Measurements from ENCODE around the gene RET. TPM values are rescaled to one million over a fixed set of nuclear protein-coding genes. Genes with fewer than 3 reads are reported as not detected.

Gene RET
- total and polyA plus RNA-seq, 2 of the 8 experiments (the other 6 are each of a cell fraction or from before 2014, with no cell fraction given) = 6.7 to 8.4 TPM

DNA sequence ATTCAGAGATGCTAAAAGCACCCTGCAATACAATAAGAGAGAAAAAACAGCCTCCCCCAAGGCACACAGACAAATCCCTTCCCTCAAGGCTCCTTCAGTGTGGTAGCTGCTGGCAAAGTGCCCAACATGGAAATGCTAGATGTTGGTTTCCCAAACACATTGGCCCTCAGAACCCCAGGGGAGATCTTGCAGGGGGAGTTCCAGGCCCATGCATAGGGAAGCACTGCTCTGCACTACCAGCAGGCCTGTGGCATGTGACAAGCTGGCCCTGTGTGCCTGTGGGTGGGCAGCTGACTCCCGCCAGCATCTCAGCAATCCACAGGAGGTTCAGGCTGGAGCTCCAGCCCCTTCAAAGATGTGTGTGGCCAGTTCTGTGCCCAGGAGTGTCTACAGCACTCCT, 44.6 kb downstream of the RET start:
- Histone ChIP-seq H3K27ac (ENCODE audit: low read depth, low read length) (no peak overlapping the region), H3K18ac (ENCODE audit: extremely low read depth, low read length) (no peak overlapping the region), H3K4me3 (ENCODE audit: extremely low read depth in 1 of 4, insufficient read depth in 2 of 4, low read depth in 3 of 4, low read length in 4 of 4) (no peak overlapping the region), H3K23me2 (ENCODE audit: low read depth, low read length) (no peaks in the 10 kb centered on the region), H4K5ac (ENCODE audit: insufficient read length, low read depth, low read length) (no peak overlapping the region), H3K79me2 (ENCODE audit: control insufficient read depth in 1 of 2, insufficient read depth in 2 of 2, low read length in 2 of 2) (no peaks in the 10 kb centered on the region), H3K36me3 (ENCODE audit: control insufficient read depth in 2 of 4, insufficient read depth in 4 of 4, low read length in 3 of 4) (no peaks in the 10 kb centered on the region; a peak in 2 of 8 replicates), H3K23ac (ENCODE audit: insufficient read length) (no peak overlapping the region), H3K4ac (replicated peaks; ENCODE audit: insufficient read length, low read depth, low read length) (no peak overlapping the region), H2BK15ac (ENCODE audit: low read length) (no peak overlapping the region), H3K9ac (replicated peaks in 1 of 4; ENCODE audit: extremely low read depth in 1 of 4, low read depth in 3 of 4, low read length in 3 of 4) (no peak overlapping the region), H3K27me3 (replicated peaks in 1 of 4; ENCODE audit: control insufficient read depth in 3 of 4, extremely low read depth in 1 of 4, insufficient read depth in 3 of 4, low read length in 3 of 4) (no peaks in the 10 kb centered on the region), H3K56ac (replicated peaks; ENCODE audit: insufficient read length, low read depth, low read length) (no peak overlapping the region), H3K4me1 (replicated peaks in 1 of 4; ENCODE audit: control insufficient read depth in 3 of 4, insufficient read depth in 4 of 4, low read length in 3 of 4) (no peaks in the 10 kb centered on the region), H2AFZ (ENCODE audit: low read length) (no peak overlapping the region), H2BK12ac (ENCODE audit: low read depth, low read length) (no peak overlapping the region), H3K4me2 (ENCODE audit: insufficient read depth in 1 of 2, low read depth in 2 of 2, low read length in 2 of 2) (no peak overlapping the region), H2BK120ac (replicated peaks; ENCODE audit: low read depth, low read length) (no peak overlapping the region), H4K91ac (replicated peaks; ENCODE audit: insufficient read length, low read length) (no peak overlapping the region), H3K79me1 (ENCODE audit: low read depth, low read length) (no peaks in the 10 kb centered on the region), H3K14ac (ENCODE audit: insufficient read length) (no peak overlapping the region), H2BK5ac (ENCODE audit: low read depth, low read length) (no peak overlapping the region; the same call in 1 of the 2 replicates), H4K8ac (ENCODE audit: extremely low read depth, insufficient read depth, low read length) (no peak overlapping the region), H2AK5ac (ENCODE audit: low read depth, low read length) (no peak overlapping the region), H4K20me1 (replicated peaks in 1 of 2; ENCODE audit: control insufficient read depth in 1 of 2, insufficient read depth in 2 of 2, low read length in 2 of 2) (peaks cover 0 to 3% of the 10 kb centered on the region in 2 experiments), H3K9me3 (ENCODE audit: insufficient read depth in 2 of 2, low read depth in 1 of 2, low read length in 1 of 2) (no peaks in the 10 kb centered on the region), H2BK20ac (ENCODE audit: low read length) (no peak overlapping the region)
- ChIA-PET CTCF (ENCODE audit: partially characterized antibody) (interaction anchor here (0.9 to 1.4 kb wide), 4 partner anchors 8 to 80 kb away, joined by 3 to 8 read pairs (median 6); no protein-coding TSS in a partner anchor), POLR2A (ENCODE audit: partially characterized antibody) (no interaction called here)
- DNase-seq (ENCODE audit: low read depth in 1 of 2, low spot score in 2 of 2) (no peak), FAIRE-seq (no peak)
- WGBS, 2 experiments (ENCODE audit: extremely low coverage in 1 of 2, insufficient coverage in 1 of 2, insufficient read length in 1 of 2, insufficient replicate concordance in 2 of 2, low coverage in 1 of 2, low lambda C conversion rate in 2 of 2, missing lambda C conversion rate in 1 of 2) = 77% methylated on average over 1 of the region's 1 CpG; no CpG with 5 or more reads in 1 of the 2 experiments
- TF ChIP-seq HDAC2 (IDR thresholded peaks at IDR 0.05; ENCODE audit: borderline replicate concordance in 1 of 2, low read depth in 2 of 2, low read length in 2 of 2) (no peak), TBP (IDR thresholded peaks at IDR 0.05; ENCODE audit: low read depth, low read length) (no peak), CHD2 (IDR thresholded peaks at IDR 0.05; ENCODE audit: low read length) (no peak), SP4 (IDR thresholded peaks at IDR 0.05; ENCODE audit: low read length) (no peak), SP1 (IDR thresholded peaks at IDR 0.05; ENCODE audit: low read depth, low read length) (no peak)
- TF ChIP-seq, protein P1, sequence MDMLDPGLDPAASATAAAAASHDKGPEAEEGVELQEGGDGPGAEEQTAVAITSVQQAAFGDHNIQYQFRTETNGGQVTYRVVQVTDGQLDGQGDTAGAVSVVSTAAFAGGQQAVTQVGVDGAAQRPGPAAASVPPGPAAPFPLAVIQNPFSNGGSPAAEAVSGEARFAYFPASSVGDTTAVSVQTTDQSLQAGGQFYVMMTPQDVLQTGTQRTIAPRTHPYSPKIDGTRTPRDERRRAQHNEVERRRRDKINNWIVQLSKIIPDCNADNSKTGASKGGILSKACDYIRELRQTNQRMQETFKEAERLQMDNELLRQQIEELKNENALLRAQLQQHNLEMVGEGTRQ (IDR thresholded peaks at IDR 0.05; ENCODE audit: low read length) = no peak

Measured in H1 (cell line).